K562 (cell line): ENCODE data around the gene LGR6. TPM values are rescaled to one million over a fixed set of nuclear protein-coding genes. Genes with fewer than 3 reads are reported as not detected.

Source experiments
- ATAC-seq: fragments of 200-7000 bp; cut with Tn5 transposase; 3 replicates; pipeline ENCODE4 v1.9.1; 2020; ENCODE audit warnings: moderate library complexity
- BruUV-seq: library from RNA; stranded (reverse); fragments of 400-500 nt; replicated peaks from 2 replicates; lab custom pipeline; 2021; lab: Mats Ljungman, UMichigan
- CTCF ChIA-PET: fragments of 300-600 bp; formaldehyde crosslinking; extraction: SDS; loops from one replicate; lab custom pipeline; 2021; ENCODE audit warnings: low intra/inter-chr PET ratio; lab: Yijun Ruan, JAX
- POLR2A ChIA-PET: fragments of 300-600, 350-650 bp; sonication (Branson Sonifier 250); formaldehyde crosslinking; extraction: SDS; loops from one replicate; lab custom pipeline; 2021; ENCODE audit warnings: antibody characterized with exemption, inconsistent platforms; lab: Yijun Ruan, JAX
- DNase-seq, 4 experiments: peaks; one replicate each; pipeline versions ENCODE4 v3.0.0 to v3.0.0-alpha.2; 2011 to 2018; ENCODE audit warnings: low spot score in 3 of 4, mixed read lengths in 3 of 4; ENCODE audit errors: extremely low read depth in 1 of 4
- FAIRE-seq: peaks from 2 replicates; lab custom pipeline; 2011; peaks lifted over from hg19 to GRCh38; lab: Jason Lieb, UNC
- H2AFZ ChIP-seq: 2 replicates; pipeline ENCODE4 v1.6.0; 2011; ENCODE audit warnings: low read depth, low read length, control low read depth, inconsistent platforms
- H3K27ac ChIP-seq: fragments of 200-600 bp; 3 replicates; pipeline ENCODE4 v1.8.0; 2011; ENCODE audit warnings: low read depth, mild to moderate bottlenecking, control low read depth, inconsistent platforms, low read length, moderate library complexity, mixed read lengths; ENCODE audit errors: extremely low read depth
- H3K27me3 ChIP-seq, 2 experiments: fragments of 300-600 bp in 1 of 2; 2 replicates in 1 of 2; 3 replicates in 1 of 2; pipeline versions ENCODE4 v1.6.0 to v1.8.0; 2011; ENCODE audit warnings: inconsistent platforms in 2 of 2, low read length in 2 of 2, mild to moderate bottlenecking in 1 of 2, mixed read lengths in 1 of 2, moderate library complexity in 1 of 2; ENCODE audit not compliant: control insufficient read depth in 2 of 2, insufficient read depth in 2 of 2
- H3K36me3 ChIP-seq: fragments of 300-600 bp; 3 replicates; pipeline ENCODE4 v1.8.0; 2011; ENCODE audit warnings: mild to moderate bottlenecking, low read length, inconsistent platforms; ENCODE audit not compliant: control insufficient read depth, insufficient read depth
- H3K4me1 ChIP-seq, 2 experiments: fragments of 200-600 bp in 1 of 2; replicated peaks in 1 of 2; 2 replicates in 1 of 2; 3 replicates in 1 of 2; pipeline versions ENCODE4 v1.5.1 to v1.8.0; 2011; ENCODE audit warnings: inconsistent platforms in 2 of 2, low read length in 2 of 2, mild to moderate bottlenecking in 1 of 2, mixed read lengths in 1 of 2, moderate library complexity in 1 of 2; ENCODE audit not compliant: control insufficient read depth in 2 of 2, insufficient read depth in 2 of 2
- H3K4me2 ChIP-seq: 2 replicates; pipeline ENCODE4 v1.6.1; 2011; ENCODE audit warnings: low read length, control low read depth, inconsistent platforms, mixed read lengths; ENCODE audit not compliant: insufficient read depth
- H3K4me3 ChIP-seq: fragments of 200-600 bp; sonication (generic), shearing (Covaris generic); 2 replicates; pipeline ENCODE4 v1.5.1; 2016; ENCODE audit warnings: control low read depth, inconsistent platforms
- H3K79me2 ChIP-seq: fragments of 200-600 bp; 3 replicates; pipeline ENCODE4 v1.8.0; 2011; ENCODE audit warnings: low read length, inconsistent platforms; ENCODE audit not compliant: control insufficient read depth, insufficient read depth
- H3K9ac ChIP-seq, 2 experiments: 2 replicates each; pipeline versions ENCODE4 v1.6.0 to v1.6.1; 2011; ENCODE audit warnings: low read depth in 2 of 2, low read length in 2 of 2, control low read depth in 1 of 2, inconsistent platforms in 1 of 2, mild to moderate bottlenecking in 1 of 2, mixed read lengths in 1 of 2; ENCODE audit not compliant: insufficient read depth in 1 of 2
- H3K9me1 ChIP-seq: one replicate; pipeline ENCODE4 v1.6.0; 2011; ENCODE audit warnings: inconsistent platforms, mild to moderate bottlenecking, low read length, moderate library complexity; ENCODE audit not compliant: control insufficient read depth, insufficient read depth
- H3K9me3 ChIP-seq: replicated peaks from 2 replicates; pipeline ENCODE4 v1.5.1; 2011; ENCODE audit warnings: low read depth, low read length, inconsistent platforms; ENCODE audit not compliant: control insufficient read depth, insufficient read depth
- H4K20me1 ChIP-seq: replicated peaks from 2 replicates; pipeline ENCODE4 v1.6.1; 2011; ENCODE audit warnings: low read length, inconsistent platforms, mixed read lengths; ENCODE audit not compliant: control insufficient read depth, insufficient read depth
- EP300 ChIP-seq: IDR thresholded peaks from 2 replicates; pipeline ENCODE4 v1.6.1; 2012; ENCODE audit warnings: low read length, improper control_type of control experiment
- FOXJ2 ChIP-seq: fragments of 200-800 bp; sonication (Bioruptor generic); IDR thresholded peaks from 2 replicates; pipeline ENCODE4 v1.6.1; 2016; ENCODE audit warnings: missing genetic modification characterization, missing compliant biosample characterization
- HLTF ChIP-seq: fragments of 450-650 bp; IDR thresholded peaks from 2 replicates; pipeline ENCODE4 v1.6.1; 2016
- NFIX ChIP-seq: fragments of 250-450 bp; sonication (Bioruptor Pico); IDR thresholded peaks from 2 replicates; pipeline ENCODE4 v1.4.0; 2020; ENCODE audit warnings: low read depth, mild to moderate bottlenecking, moderate library complexity
- PML ChIP-seq: IDR thresholded peaks from 2 replicates; pipeline ENCODE4 v1.6.1; 2012; ENCODE audit warnings: low read length, inconsistent platforms
- SRSF9 ChIP-seq: fragments of 200-400 bp; formaldehyde crosslinking; IDR thresholded peaks from 2 replicates; pipeline ENCODE4 v1.6.1; 2017; ENCODE audit warnings: low read depth, low read length, borderline replicate concordance
- XRCC4 ChIP-seq: IDR thresholded peaks from one replicate; pipeline ENCODE4 v1.6.1; 2011; ENCODE audit not compliant: insufficient read depth, insufficient read length; ENCODE audit errors: extremely low read depth
- ZNF23 ChIP-seq: fragments of 250-450 bp; sonication (Bioruptor Pico); IDR thresholded peaks from 2 replicates; pipeline ENCODE4 v1.4.0; 2020; ENCODE audit warnings: mild to moderate bottlenecking
- ZNF347 ChIP-seq: fragments of 450-650 bp; formaldehyde crosslinking; IDR thresholded peaks from 2 replicates; pipeline ENCODE4 v1.4.0; 2020; ENCODE audit warnings: low read depth, mild to moderate bottlenecking, moderate library complexity
- in situ Hi-C: fragments of 300-500 bp; cut with MboI; formaldehyde crosslinking; loops from 4 replicates; pipeline ENCODE4 v1.15.0; 2018; ENCODE audit warnings: inconsistent platforms, mixed read lengths
- intact Hi-C: fragments of 100-400 bp; cut with micrococcal nuclease; formaldehyde crosslinking; loops from 2 replicates; pipeline ENCODE4 v1.14.2; 2022
- polyA plus RNA-seq, 8 experiments: library from polyadenylated mRNA; depleted of rRNA in 4 of 8; stranded (reverse) in 5 of 8; unstranded in 3 of 8; fragments of >200 nt; fragmentation: Nextera tagmentation in 2 of 8; fragmentation: Illumina TruSeq in 1 of 8; extraction: Ambion mirVana in 2 of 8; extraction: Trizol in 1 of 8; gene quantifications; 2 replicates each; pipeline versions ENCODE4 v1.2.1 to v1.2.3, GENCODE V29; 2011 to 2014; ENCODE audit warnings: inconsistent platforms in 1 of 8, missing spikeins in 1 of 8
- total RNA-seq, 7 experiments: library from RNA; depleted of rRNA in 6 of 7; stranded (reverse); fragments of >200 nt in 6 of 7; fragmentation: Illumina TruSeq in 2 of 7; extraction: Trizol in 2 of 7; gene quantifications; 2 replicates each; pipeline versions ENCODE4 v1.2.1 to v1.2.3, GENCODE V29; 2011 to 2021; ENCODE audit warnings: low replicate concordance in 1 of 7
- TF ChIP-seq, protein P1 (sequence below): sonication (generic); formaldehyde crosslinking; IDR thresholded peaks from 2 replicates; pipeline ENCODE4 v1.8.0; 2022; ENCODE audit warnings: mild to moderate bottlenecking, missing genetic modification reagents
- TF ChIP-seq, protein P2 (sequence below): fragments of 250-450 bp; sonication (Bioruptor Pico); IDR thresholded peaks from 2 replicates; pipeline ENCODE4 v1.8.0; 2021; ENCODE audit warnings: mild to moderate bottlenecking, moderate library complexity

LGR6 gene
- total and polyA plus RNA-seq, 9 of the 15 experiments (the other 6 are each of a cell fraction or from before 2014, with no cell fraction given), result 0.01 to 0.54 (median 0.17) TPM; not detected in 1

GRCh38 chr1:202316186-202316585 lies 122.6 kb downstream of the LGR6 start:
- CTCF ChIA-PET, result interaction anchor here (0.7 to 2.0 kb wide), 7 partner anchors 42 to 403 kb away, joined by 3 to 16 read pairs (median 5); partner anchors contain the start of gene LGR6
- no peaks in the 10 kb centered on the region for H4K20me1 ChIP-seq
- no peak overlapping the region for H3K27ac ChIP-seq
- intact Hi-C loops (loop anchor here (5.0 kb wide), 1 partner anchor 401 kb away; no protein-coding TSS in a partner anchor), in situ Hi-C loops (loop anchor here (25.0 kb wide), 1 partner anchor 104 kb away; no protein-coding TSS in a partner anchor)
- peaks cover 0 to 12% of the 10 kb centered on the region in 2 experiments; a peak in 1 of 5 replicates for H3K4me1 ChIP-seq
- FAIRE-seq, result no peak
- no peak overlapping the region for H3K9ac ChIP-seq
- ATAC-seq, result no peak
- no peaks in the 10 kb centered on the region for H3K36me3 ChIP-seq
- peaks cover 21 to 50% of the 10 kb centered on the region in 2 experiments for H3K27me3 ChIP-seq
- TF ChIP-seq EP300 (no peak), HLTF (no peak), XRCC4 (no peak), ZNF23 (CRISPR knock-in tag) (no peak), PML (no peak), NFIX (CRISPR knock-in tag) (no peak), SRSF9 (no peak), ZNF347 (CRISPR knock-in tag) (no peak), FOXJ2 (tag) (no peak)
- TF ChIP-seq, protein P1, sequence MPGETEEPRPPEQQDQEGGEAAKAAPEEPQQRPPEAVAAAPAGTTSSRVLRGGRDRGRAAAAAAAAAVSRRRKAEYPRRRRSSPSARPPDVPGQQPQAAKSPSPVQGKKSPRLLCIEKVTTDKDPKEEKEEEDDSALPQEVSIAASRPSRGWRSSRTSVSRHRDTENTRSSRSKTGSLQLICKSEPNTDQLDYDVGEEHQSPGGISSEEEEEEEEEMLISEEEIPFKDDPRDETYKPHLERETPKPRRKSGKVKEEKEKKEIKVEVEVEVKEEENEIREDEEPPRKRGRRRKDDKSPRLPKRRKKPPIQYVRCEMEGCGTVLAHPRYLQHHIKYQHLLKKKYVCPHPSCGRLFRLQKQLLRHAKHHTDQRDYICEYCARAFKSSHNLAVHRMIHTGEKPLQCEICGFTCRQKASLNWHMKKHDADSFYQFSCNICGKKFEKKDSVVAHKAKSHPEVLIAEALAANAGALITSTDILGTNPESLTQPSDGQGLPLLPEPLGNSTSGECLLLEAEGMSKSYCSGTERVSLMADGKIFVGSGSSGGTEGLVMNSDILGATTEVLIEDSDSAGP, result no peak
- TF ChIP-seq, protein P2, sequence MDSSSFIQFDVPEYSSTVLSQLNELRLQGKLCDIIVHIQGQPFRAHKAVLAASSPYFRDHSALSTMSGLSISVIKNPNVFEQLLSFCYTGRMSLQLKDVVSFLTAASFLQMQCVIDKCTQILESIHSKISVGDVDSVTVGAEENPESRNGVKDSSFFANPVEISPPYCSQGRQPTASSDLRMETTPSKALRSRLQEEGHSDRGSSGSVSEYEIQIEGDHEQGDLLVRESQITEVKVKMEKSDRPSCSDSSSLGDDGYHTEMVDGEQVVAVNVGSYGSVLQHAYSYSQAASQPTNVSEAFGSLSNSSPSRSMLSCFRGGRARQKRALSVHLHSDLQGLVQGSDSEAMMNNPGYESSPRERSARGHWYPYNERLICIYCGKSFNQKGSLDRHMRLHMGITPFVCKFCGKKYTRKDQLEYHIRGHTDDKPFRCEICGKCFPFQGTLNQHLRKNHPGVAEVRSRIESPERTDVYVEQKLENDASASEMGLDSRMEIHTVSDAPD (CRISPR knock-in tag), result no peak
- H3K4me2 ChIP-seq, result no peak overlapping the region
- no peaks in the 10 kb centered on the region for H3K9me3 ChIP-seq
- POLR2A ChIA-PET, result interaction anchor here (1.1 to 1.6 kb wide), 3 partner anchors 9 to 18 kb away, joined by 3 to 5 read pairs (median 5); no protein-coding TSS in a partner anchor
- H3K9me1 ChIP-seq, result no peaks in the 10 kb centered on the region
- no peak overlapping the region for H2AFZ ChIP-seq
- H3K4me3 ChIP-seq, result no peak overlapping the region
- no peaks in the 10 kb centered on the region for H3K79me2 ChIP-seq
- no TSS peak for BruUV-seq
- DNase-seq, result no peak
